GM18517 (cell line): ENCODE results near the gene CCL15.
"Not testable (repeated sequence)": the region's sequence is repeated elsewhere in the genome, so short reads cannot be mapped to it uniquely, and the experiment has no call there.

Experiments used
- ATAC-seq: cut with Tn5 transposase; IDR thresholded peaks from one replicate; pipeline ENCODE4 v1.9.1; 2021; ENCODE audit warnings: mild to moderate bottlenecking, moderate library complexity; ENCODE audit not compliant: unreplicated experiment

Gene CCL15, protein sequence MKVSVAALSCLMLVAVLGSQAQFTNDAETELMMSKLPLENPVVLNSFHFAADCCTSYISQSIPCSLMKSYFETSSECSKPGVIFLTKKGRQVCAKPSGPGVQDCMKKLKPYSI

DNA sequence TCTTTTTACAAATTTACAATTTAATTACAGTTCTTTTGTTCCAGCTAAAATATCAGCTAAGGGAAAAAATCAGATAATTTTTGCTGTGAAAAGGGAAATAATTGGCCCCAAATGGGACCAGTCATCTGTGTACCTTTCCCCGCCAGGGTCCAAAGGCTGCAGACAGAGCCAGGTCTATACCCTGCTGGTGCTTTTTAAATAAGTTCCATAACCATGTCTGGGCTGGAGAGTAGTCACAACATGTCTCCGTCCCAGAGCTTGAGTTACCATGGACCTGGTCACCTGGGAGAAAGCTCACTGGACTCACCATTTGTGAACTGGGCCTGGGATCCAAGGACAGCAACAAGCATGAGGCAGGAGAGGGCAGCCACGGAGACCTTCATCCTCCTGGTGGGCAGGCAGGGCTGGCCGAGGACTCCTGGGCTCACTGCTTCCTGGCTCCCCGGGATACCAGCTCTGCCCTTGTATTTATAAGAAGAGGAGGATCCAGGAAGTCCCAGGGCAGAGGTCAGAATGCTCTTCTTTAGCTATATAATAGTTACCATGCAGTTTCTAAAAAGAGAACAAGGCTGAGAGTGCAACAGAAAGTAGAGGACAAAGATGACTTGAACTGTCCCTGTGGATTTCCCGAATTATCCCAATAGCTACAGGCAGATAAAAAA lies at the start of gene CCL15:
CCL15 (minus strand) TSS at position 444 of the 662 bp plus-strand sequence; CDS start at position 383, 61 bp downstream.
- ATAC-seq, result no peak

DNA sequence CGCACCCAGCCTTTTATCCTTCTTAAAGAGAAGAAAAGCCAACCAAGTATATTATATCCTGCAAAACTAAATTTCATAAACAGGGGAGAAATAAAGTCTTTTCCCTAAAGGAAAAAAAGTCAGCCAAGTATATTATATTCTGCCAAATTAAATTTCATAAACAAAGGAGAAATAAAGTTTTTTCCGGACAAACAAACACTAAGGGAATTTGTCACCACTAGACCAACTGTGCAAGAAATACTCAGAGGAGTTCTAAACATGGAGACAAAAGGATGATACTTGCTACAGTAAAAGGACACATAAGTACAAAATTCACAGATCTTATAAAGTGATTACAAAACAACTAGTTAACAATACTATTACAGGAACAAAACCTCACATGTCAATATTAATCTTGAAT lies 48.3 kb upstream of the CCL15 start:
- ATAC-seq, result no peak

DNA sequence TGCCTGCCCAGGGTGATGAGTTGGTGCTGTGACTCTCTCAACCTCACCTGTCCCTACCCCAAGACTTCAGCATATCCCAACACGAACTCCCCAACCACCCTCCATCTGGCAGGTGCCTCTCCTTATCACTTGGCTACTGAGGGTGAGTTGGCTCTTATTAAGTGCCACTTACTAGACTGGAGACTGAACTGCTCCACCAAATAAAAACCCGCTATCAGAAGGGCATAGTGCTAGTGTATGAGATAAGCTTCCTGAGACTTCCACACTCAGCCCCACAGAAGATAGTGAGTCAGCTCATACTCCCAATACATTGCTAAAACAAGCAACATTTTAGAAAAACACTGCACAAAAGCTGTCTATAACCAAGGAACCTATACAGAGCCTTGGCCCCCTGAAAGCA lies 46.7 kb upstream of the CCL15 start:
- ATAC-seq, result no peak

DNA sequence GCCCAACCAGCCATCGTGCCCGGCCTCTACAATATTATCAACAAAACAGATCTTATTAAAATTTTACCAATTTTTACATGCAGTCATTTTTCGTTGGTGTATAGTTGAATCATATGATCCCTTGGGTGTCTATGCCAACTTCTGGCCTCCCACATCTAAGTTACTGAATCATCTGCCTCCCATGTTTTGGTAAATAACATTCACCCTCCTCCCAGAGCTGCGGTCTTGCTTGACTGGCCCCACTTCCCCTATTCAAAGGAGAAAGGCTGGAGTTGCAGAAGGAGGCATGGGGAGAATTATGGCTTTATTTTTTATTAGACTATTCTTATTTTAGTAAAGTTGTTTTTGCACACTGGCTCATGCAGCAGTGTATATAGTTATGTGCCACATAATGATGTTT lies 34.9 kb upstream of the CCL15 start:
- no peak for ATAC-seq

DNA sequence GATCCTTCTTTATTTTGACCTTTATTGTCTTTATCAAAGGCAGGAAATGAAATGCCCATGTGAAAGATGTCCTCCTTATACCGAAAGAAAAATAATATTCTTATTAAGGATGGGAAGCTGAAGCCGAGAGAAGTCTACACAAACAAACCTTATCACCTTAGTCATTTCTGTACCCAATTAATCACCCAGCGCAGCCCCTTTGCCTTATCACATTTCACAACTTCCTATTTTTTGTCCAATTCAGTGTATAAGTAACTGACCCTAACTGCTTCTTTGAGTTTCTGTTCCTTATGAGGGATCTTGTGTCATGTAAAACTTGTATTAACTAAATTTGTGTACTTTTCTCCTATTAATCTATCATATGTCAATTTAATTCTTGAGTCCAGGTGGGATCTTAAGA lies 32.8 kb upstream of the CCL15 start:
- no peak for ATAC-seq

DNA sequence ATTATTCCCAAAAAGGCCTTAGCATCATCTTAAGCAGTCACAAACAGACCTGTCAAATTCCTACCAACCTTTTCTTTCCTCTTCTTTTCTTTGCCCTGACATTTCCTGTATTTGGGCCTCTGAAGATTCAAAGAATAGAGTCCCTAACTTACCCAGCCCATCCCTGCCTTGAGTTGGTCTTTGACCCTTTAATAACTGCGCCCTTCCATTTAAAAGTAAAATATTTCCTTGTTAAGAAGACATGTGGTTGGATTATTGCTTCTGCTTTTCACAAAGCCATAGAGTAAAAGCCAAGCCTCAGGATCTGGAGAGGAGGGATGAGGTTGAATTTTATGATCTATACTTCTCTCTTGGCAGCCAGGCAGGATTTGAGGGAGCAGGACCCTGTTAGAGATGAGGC lies 29.6 kb upstream of the CCL15 start:
- no peak for ATAC-seq

DNA sequence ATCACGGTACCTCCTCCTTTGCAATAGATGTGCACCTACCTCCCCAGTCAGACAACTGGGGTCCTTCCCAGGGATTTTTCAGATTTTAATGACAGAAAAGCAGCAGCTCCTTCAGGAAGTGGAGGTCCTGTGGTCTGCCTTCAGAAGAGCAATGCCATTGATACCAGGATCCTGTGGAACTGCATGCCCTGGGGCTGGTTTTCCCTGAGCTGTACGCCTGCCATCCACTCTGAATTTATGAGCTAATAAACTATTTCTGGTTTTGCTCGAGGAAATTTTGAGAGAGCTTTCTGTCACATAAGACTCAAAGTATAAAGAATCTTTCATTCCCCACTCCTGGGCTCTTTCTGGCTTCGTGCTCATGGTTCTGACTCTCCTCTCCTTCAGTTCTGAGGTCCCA lies 26.4 kb upstream of the CCL15 start:
- no peak for ATAC-seq

DNA sequence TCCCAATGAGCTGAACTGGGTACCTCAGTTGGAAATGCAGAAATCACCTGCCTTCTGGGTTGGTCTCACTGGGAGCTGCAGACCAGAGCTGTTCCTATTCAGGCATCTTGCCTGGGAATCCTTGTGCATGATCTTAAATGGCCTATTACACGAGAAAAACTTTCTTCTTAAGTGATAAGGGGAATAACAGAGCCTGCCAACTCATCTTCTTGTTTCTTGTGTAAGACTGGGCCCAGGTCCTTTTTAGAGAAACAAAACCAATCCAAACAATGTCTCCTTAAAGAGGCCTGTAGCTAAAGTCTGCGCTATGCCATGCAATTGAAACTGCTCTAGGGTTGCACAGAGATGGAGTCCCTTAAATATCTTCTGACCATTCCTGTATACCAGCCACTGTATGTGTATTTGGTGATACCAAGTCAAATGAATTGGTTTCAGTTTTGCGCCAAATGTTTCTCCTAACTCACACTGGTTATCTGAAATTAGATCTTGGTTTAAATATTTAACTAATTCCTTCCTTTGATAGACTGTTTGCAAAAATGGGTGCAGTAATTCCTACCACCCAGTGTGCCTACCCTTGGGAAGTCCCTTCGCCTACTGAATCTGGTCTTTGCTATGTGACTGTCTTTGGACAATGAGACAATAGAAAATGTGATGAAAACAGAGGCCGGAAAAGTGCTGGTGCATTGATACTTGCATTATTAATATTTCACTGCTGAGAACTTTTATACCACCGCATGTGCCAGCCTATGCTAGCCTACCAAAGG lies 22.9 kb upstream of the CCL15 start:
- no peak for ATAC-seq

DNA sequence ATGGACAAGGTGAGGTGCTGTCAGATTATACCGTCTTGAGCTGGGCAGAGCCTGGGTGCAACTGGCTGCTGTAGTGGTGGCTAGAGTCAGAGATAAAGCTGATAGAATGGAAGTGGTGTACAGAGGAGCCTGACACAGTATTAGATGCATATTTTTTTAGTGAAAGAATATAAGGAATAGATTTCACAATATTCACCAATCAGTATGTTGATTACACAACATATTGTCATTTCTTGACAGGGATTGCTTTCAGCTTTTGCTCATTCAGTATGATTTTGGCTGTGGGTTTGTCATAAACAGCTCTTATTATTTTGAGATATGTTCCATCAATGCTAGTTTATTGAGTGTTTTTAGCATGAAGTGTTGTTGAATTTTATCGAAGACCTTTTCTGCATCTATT lies 18.1 kb upstream of the CCL15 start:
- ATAC-seq, result no peak

DNA sequence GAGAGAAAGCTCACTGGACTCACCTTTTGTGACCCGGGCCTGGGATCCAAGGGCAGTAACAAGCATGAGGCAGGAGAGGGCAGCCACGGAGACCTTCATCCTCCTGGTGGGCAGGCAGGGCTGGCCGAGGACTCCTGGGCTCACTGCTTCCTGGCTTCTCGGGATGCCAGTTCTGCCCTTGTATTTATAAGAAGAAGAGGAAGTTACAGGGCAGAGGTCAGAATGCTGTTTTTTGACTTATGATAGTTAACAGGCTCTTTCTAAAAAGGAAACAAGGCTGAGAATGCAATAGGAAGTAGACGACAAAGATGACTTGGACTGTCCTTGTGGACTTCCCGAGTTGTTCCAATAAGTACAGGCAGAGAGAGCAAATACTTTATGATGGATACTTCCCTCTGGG lies 16.4 kb upstream of the CCL15 start, which contains the start of gene CCL23:
CCL23 (minus strand) TSS at position 174 of the 400 bp plus-strand sequence; CDS start at position 99, 75 bp downstream.
- no peak for ATAC-seq

DNA sequence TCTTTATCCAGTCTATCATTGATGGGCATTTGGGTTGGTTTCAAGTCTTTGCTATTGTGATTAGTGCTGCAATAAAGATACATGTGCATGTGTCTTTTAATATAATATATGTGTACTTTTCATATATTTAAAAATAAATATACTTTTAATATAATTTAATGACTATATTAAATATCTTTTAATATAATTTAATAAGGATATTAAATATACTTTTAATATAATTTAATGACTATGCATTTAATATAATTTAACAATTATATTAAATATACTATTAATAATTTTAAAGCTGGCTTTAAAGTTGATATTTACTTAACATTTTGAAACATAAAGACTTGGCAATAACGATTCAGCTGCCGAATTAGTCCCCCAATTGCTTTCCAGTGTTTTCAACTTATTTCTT lies 15.2 kb upstream of the CCL15 start:
- ATAC-seq, result no peak

DNA sequence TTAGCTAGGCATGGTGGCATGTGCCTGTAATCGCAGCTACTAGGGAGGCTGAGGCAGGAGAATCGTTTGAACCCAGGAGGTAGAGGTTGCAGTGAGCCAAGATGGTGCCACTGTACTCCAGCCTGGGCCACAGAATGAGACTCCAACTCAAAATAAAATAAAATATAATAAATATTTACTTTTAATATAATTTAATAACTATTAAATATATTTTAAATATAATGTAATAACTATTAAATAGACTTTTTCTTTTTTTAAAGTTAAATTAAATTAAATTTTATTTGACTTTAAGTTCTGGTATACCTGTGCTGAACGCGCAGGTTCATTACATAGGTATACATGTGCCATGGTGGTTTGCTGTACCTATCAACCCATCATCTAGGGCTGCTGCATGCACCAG lies 14.5 kb upstream of the CCL15 start:
- ATAC-seq, result not testable (repeated sequence)

DNA sequence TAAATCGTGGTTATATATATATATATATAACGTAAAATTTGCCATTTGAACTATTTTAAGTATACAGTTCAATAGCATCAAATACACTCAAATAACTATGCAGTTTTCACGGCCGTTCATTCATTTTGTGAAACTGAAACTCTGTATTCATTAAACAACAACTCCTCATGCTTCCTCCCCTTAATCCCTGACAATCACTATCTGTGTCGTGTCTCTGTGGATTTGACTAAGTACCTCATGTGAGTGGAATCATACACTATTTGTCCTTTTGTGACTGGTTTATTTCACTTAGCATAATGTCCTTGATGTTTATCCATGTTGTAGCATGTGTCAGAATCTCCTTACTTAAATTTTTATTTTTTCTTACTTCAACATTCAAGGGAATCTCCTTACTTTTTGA lies 13.6 kb upstream of the CCL15 start:
- no peak for ATAC-seq

DNA sequence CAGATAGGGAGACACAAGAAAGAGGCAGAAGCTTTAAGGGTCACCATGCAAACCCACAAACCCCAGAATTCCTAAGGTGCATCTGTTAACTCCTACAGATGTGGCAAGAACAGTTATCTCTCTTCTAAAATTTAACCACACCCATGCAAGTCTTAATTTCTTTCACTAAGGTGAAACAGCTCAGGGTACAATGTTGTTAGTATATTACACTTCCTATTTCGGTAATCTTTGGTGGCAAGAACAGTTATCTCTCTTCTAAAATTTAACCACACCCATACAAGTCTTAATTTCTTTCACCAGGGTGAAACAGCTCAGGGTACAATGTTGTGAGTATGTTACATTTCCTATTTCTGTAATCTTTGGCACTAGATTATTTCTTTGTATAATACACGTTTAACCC lies 9.8 kb upstream of the CCL15 start:
- no peak for ATAC-seq

DNA sequence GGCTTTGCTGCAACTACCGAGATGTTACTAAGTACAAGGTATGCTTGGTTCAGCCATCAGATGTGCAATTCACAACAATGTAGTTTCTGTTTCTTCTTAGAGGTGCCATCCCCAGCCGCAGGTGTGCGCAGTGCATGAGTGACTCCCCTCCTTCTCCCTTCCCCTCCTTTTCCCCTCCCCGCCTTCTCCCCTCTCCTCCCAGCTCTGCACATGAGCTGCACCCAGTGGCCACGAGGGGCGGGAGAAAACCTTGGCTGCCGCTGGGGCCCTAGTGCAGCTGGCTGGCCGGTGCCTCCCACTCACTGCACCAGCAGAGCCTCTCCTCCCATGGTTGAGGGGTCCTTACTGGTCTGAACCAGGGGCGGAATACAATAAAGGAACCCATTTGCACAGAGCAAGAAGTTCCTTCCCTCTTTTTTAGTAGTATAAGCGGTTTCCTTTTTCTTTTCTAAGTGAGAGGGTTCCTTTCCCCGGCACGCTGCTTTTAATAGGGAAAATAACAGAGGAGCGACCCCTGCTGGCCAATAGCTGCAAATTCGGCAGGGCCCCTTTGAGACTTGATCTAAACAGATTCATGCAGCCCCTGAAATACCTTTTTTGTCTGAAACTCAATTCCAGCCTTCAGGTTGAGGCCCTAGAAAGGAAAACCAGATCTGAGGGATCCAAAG lies 7.8 kb upstream of the CCL15 start:
- ATAC-seq, result no peak

DNA sequence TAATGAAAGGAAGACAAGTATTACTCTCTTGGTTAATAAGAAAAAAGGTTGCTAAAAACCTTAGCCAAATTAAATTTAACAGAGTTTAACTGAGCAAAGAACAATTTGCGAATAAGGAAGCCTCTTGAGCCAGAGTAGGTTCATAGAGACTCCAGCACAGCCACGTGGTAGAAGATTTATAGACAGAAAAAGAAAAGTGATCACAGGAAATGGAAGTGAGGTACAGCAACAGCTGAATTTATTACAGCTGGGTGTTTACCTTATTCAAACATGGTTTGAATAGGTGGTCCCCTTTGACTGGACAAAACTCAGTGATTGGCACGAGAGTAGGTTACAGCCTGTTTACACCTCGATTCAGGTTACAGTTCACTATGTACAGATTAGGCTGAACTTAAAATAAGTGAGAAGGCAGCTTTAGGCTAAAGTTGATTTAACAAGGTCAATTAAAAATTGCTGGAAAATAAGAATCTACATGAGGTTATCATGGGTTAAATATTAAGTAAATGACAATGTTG lies 3.3 kb upstream of the CCL15 start:
- ATAC-seq, result no peak

DNA sequence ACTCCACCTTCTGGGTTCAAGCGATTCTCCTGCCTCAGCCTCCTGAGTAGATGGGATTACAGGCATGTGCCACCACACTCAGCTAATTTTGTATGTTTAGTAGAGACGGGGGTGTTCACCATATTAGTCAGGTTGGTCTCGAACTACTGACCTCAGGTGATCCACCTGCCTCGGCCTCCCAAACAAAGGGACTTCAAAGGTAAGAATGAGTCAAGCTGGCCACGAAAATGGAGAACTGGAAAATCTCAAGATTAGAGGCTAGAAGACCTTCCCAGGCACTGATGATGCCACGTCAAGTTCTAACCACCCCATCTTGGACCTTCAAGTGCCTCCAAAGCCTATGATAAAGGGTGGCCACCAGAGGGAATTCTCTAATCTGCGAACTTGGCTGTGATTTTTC lies 1.3 kb upstream of the CCL15 start:
- no peak for ATAC-seq

DNA sequence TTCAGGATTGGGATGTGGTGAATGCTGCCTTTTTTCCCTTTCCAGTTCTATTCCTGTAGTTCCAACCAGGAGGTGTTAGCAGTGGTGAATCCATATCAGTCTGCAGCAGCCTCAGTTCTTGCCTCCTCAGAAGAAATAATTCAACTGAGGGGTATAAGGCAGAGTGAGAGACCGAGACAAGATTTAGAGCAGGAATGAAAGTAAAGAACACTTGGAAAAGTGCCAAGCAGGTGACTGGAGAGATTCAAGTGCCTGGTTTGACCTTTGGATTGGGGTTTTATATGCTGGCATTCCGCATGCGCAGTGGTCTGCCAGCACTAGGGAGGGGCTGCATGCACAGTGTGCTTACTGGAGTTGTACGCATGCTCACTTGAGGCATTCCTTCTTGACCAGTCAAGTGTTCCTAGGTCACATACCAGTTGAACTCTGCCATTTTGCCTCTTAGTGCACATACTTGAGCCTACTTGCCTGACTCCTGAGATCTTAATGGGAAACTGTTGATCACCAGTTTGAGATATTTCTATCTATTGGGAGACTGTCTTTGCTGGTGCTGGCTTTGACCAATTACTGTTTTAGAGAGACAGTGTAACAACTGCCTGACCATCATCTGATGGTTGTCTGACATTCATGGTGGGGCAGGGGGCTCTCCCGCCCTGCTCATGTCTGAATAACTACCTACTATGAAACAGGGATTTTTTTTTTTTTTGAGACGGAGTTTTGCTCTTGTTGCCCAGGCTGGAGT lies 680 bp upstream of the CCL15 start:
- no peak for ATAC-seq

DNA sequence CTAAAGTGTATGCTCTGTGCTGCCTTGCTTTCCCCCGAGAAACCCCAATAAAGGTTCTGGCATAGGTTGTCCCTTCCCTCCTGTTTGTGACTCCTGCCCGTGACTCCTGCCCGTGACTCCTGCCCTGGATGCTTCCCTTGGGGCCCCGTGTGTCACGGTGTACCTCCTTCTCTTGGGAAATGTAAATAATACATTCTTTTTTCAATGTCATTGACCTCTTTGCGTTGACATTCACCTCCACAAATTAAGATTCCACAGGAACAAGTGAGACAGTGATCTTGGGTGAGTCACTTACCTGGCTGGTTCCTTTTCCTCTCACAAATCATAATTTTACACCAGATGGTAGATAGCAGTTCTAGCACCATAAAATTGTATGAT lies 632 bp downstream of the CCL15 start:
- ATAC-seq, result no peak

DNA sequence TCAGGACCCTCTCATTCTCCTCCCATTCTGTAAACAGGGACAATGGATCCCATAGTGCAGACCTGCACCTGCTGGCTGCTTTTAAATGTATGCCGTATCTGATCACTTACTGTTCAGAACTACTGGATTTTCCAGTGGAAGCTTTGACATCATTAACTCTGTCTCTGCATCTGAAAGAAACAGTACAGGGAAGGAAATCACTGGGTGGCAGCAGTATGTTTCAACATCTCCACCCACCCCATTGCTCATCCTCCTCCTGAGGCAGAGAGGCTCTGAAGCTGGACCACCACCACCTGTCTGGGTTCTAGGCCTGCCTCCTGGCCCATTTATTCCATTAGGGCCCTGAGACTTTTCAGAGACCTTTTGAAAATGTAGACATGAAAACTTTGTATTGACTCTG lies 2.6 kb downstream of the CCL15 start:
- ATAC-seq, result no peak

DNA sequence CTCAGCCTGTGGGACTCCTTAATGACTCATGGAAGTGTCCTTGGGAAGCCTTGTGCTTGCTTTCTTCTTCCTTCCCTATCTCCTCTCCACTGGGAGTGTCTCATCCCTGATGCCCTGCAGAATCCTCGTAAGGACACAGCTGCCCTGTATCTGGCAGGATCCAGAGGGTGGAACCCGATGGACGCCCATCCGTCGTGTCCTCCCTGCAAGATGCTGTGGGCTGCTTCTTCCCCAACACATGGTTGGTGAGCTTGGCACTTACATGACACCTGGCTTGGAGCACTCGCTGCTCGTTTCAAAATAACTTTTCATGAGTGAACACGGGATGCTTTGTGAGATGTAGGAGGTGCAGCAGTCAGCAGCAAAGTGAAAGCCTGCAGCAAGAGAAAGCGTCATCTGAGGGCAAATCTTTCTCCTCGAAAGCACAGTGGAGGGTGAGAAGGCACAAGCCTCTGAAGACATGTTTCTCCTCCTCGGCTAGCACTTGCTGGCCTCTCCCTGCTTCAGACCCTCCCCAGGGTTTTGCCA lies 3.3 kb downstream of the CCL15 start:
- ATAC-seq, result no peak
